Measurements from ENCODE around the gene PVALEF. TPM values are rescaled to one million over a fixed set of nuclear protein-coding genes. Genes with fewer than 3 reads are reported as not detected.

PVALEF gene
- total and polyA plus RNA-seq, 8 donors = 0.11 to 0.74 (median 0.25) TPM; not detected in 2

- ATAC-seq = no peak
- Histone ChIP-seq H3K27ac (no peak within 1 kb of the TSS), H3K36me3 (no peaks in the 10 kb centered on the region), H3K4me1 (peaks cover 0 to 9% of the 10 kb centered on the region in 2 donors), H3K4me3 (peak within 1 kb of the TSS in 1 of 2 donors; percentile 9), H3K27me3 (peaks cover 18 to 53% of the 10 kb centered on the region in 2 donors), H3K9me3 (no peaks in the 10 kb centered on the region)
- intact Hi-C loops (cut with DNase I) = no loop called here
- no peak for DNase-seq
- TF ChIP-seq, protein P1, sequence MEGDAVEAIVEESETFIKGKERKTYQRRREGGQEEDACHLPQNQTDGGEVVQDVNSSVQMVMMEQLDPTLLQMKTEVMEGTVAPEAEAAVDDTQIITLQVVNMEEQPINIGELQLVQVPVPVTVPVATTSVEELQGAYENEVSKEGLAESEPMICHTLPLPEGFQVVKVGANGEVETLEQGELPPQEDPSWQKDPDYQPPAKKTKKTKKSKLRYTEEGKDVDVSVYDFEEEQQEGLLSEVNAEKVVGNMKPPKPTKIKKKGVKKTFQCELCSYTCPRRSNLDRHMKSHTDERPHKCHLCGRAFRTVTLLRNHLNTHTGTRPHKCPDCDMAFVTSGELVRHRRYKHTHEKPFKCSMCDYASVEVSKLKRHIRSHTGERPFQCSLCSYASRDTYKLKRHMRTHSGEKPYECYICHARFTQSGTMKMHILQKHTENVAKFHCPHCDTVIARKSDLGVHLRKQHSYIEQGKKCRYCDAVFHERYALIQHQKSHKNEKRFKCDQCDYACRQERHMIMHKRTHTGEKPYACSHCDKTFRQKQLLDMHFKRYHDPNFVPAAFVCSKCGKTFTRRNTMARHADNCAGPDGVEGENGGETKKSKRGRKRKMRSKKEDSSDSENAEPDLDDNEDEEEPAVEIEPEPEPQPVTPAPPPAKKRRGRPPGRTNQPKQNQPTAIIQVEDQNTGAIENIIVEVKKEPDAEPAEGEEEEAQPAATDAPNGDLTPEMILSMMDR (IDR thresholded peaks at IDR 0.05) = no peak
These were observed 756 bp downstream of the PVALEF start, which contains the start of gene AATK for GRCh38 chr17:81166033-81166492. Gene AATK (minus strand): TSS chr17:81166221. CDS start chr17:81165992, 229 bp downstream.

DNA sequence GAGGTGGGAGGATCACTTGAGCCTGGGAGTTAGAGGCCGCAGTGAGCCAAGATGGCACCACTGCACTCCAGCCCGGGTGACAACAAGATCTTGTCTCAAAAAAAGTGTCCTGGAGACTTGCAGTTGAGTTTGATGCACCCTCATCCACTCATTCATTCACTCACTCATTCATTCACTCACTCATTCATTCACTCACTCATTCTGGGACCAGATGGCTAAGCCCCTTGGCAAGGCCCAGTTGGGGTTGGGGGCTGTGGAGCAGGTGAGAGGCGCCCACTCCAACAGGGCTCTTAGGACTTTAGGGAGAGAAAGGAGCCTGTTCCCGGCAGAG is 1.9 kb downstream of the PVALEF start:
- ATAC-seq = no peak
- Histone ChIP-seq H3K27ac (no peak overlapping the region), H3K4me3 (no peak overlapping the region), H3K4me1 (peaks cover 0 to 6% of the 10 kb centered on the region in 2 donors), H3K9me3 (no peaks in the 10 kb centered on the region), H3K36me3 (no peaks in the 10 kb centered on the region), H3K27me3 (peaks cover 18 to 53% of the 10 kb centered on the region in 2 donors)
- intact Hi-C loops (cut with DNase I) = no loop called here
- no peak for DNase-seq
- TF ChIP-seq, protein P1 (IDR thresholded peaks at IDR 0.05) = no peak

DNA sequence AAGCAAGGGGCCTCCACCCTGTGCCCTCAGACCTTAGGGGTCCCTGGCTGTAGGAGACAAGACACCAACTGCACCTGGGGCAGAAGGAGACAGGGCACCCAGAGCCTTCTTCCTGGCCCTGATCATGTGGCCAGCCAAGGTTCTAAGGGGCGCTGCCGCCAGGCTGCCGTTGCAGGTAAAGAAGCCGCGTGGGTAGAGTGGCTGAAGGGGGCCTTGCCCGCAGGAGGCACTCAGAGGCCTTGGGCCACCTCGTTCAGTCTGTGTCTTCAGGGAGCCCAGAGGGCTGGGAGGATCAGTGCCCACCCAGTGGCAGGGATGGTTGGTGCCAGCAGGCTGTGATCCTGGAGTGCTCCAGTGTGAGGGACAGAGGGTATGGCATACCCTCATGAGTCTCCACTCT is 2.3 kb downstream of the PVALEF start:
- DNase-seq = peak in 1 of 4 donors; percentile 45
- peaks cover 0 to 6% of the 10 kb centered on the region in 2 donors for H3K4me1 ChIP-seq
- peaks cover 18 to 53% of the 10 kb centered on the region in 2 donors for H3K27me3 ChIP-seq
- H3K36me3 ChIP-seq = no peaks in the 10 kb centered on the region
- no peak overlapping the region for H3K4me3 ChIP-seq
- TF ChIP-seq, protein P1 (IDR thresholded peaks at IDR 0.05) = no peak
- ATAC-seq = no peak
- H3K9me3 ChIP-seq = no peaks in the 10 kb centered on the region
- H3K27ac ChIP-seq = no peak overlapping the region
- intact Hi-C loops (cut with DNase I) = no loop called here

GRCh38 chr17:81169870-81170309 is 4.6 kb downstream of the PVALEF start:
- H3K36me3 ChIP-seq = no peaks in the 10 kb centered on the region
- no peak overlapping the region for H3K4me3 ChIP-seq
- TF ChIP-seq, protein P1 (IDR thresholded peaks at IDR 0.05) = no peak
- no peaks in the 10 kb centered on the region for H3K9me3 ChIP-seq
- no peak overlapping the region for H3K27ac ChIP-seq
- peaks cover 0 to 6% of the 10 kb centered on the region in 2 donors for H3K4me1 ChIP-seq
- peaks cover 17 to 33% of the 10 kb centered on the region in 2 donors for H3K27me3 ChIP-seq
- DNase-seq (no peak), ATAC-seq (no peak)
- intact Hi-C loops (cut with DNase I) = no loop called here

DNA sequence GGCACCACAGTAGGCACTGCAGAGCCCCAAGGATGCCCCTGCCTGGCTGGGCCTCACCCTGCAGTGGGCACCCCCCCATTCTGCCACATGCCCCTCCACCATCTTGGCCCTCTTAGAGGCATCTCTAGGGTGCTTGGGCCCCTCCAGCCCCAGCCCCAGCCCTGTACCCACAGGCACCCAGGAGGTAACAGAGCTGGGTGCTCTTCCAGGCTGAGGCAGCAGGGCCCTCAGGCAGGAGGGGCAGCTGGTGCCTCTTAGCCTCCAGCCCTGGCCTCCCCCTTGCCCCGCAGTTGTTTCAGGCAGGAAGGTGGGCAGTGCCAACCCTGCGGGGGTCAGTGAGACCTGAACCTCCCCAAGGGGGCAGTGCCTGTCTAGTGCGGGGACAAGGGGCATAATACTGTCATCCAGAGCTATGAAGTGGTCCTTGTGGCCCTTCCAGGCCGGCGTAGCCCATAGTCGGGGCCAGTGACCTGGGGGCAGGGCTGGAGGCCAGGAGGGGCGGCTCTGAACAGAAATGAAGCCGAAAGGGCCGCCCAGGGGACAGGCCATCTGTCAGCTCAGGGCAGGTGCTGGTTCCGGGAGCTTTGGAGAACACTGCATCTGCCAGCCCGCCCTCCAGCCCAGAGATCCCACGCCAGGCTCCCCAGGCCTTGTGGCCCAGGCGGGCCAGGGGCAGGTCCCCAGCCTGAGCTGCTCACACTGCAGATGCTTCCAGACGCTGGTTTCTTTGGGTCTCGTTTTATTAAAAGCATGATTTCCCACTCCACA is 5.6 kb downstream of the PVALEF start:
- no peaks in the 10 kb centered on the region for H3K4me1 ChIP-seq
- peaks cover 8 to 23% of the 10 kb centered on the region in 2 donors for H3K27me3 ChIP-seq
- TF ChIP-seq, protein P1 (IDR thresholded peaks at IDR 0.05) = no peak
- H3K27ac ChIP-seq = no peak overlapping the region
- no peaks in the 10 kb centered on the region for H3K36me3 ChIP-seq
- no peak overlapping the region for H3K4me3 ChIP-seq
- no peak for ATAC-seq
- peak in 1 of 4 donors; percentile 45 for DNase-seq
- H3K9me3 ChIP-seq = peaks cover 0 to 6% of the 10 kb centered on the region in 2 donors
- intact Hi-C loops (cut with DNase I) = no loop called here

Data from left lung (tissue), 10 donors.